Endometrium (tissue), 2 donors: ENCODE measurements around the gene LYSET.
"Not testable (repeated sequence)": the region's sequence is repeated elsewhere in the genome, so short reads cannot be mapped to it uniquely, and the experiment has no call there.

Experiments used
- FAIRE-seq: peaks from 2 replicates; lab custom pipeline; 2012; peaks lifted over from hg19 to GRCh38; lab: Jason Lieb, UNC
- donor health status: control.
- donor health status: control.

The LYSET gene

GRCh38 chr14:93223565-93223964 lies 38.4 kb downstream of the LYSET start:
- FAIRE-seq, result no peak

- no peak for FAIRE-seq
Measured at GRCh38 chr14:93228550-93228949, 43.4 kb downstream of the LYSET start.

GRCh38 chr14:93230539-93230938 lies 45.4 kb downstream of the LYSET start:
- FAIRE-seq, result no peak

GRCh38 chr14:93231129-93231979 lies 46.2 kb downstream of the LYSET start:
- no peak for FAIRE-seq

- FAIRE-seq, result no peak
Measured at GRCh38 chr14:93232159-93232558, 47.0 kb downstream of the LYSET start.

GRCh38 chr14:93233078-93233477 lies 48.0 kb downstream of the LYSET start:
- not testable (repeated sequence) for FAIRE-seq

GRCh38 chr14:93234798-93235197 lies 49.7 kb downstream of the LYSET start:
- FAIRE-seq, result no peak
